Endothelial cell of umbilical vein (primary cell): ENCODE results near the gene TTC24. TPM values are rescaled to one million over a fixed set of nuclear protein-coding genes. Genes with fewer than 3 reads are reported as not detected.

ENCODE experiments used
- BruUV-seq: library from RNA; stranded (reverse); fragments of 400-500 nt; replicated peaks from 2 replicates; lab custom pipeline; 2021; lab: Mats Ljungman, UMichigan
- CTCF ChIA-PET: fragments of 300-600, 350-600 bp; sonication (Branson Sonifier 250); formaldehyde crosslinking; loops from one replicate; lab custom pipeline; 2021; ENCODE audit warnings: antibody characterized with exemption, inconsistent platforms; lab: Charles Lee
- POLR2A ChIA-PET: fragments of 300-600, 350-600 bp; sonication (Branson Sonifier 250); formaldehyde crosslinking; loops from one replicate; lab custom pipeline; 2021; ENCODE audit warnings: antibody characterized with exemption, inconsistent platforms; lab: Charles Lee
- DNase-seq: peaks from one replicate; pipeline ENCODE4 v3.0.0-alpha.2; 2011; ENCODE audit warnings: low read depth, low spot score
- FAIRE-seq: peaks from 2 replicates; lab custom pipeline; 2011; peaks lifted over from hg19 to GRCh38; lab: Jason Lieb, UNC
- H2AFZ ChIP-seq: 2 replicates; pipeline ENCODE4 v1.6.0; 2012; ENCODE audit warnings: low read depth, low read length, control low read depth, inconsistent platforms
- H3K27ac ChIP-seq: 2 replicates; pipeline ENCODE4 v1.5.1; 2011; ENCODE audit warnings: low read depth, mild to moderate bottlenecking, control low read depth, low read length, moderate library complexity; ENCODE audit not compliant: insufficient read depth
- H3K27me3 ChIP-seq, 2 experiments: 2 replicates each; pipeline versions ENCODE4 v1.6.0 to v1.6.1; 2011; ENCODE audit warnings: low read length in 2 of 2, mixed read lengths in 1 of 2; ENCODE audit not compliant: control insufficient read depth in 2 of 2, insufficient read depth in 2 of 2
- H3K36me3 ChIP-seq, 2 experiments: 2 replicates in 1 of 2; 3 replicates in 1 of 2; pipeline ENCODE4 v1.5.1; 2011; ENCODE audit warnings: low read length in 2 of 2, mild to moderate bottlenecking in 1 of 2, moderate library complexity in 1 of 2; ENCODE audit not compliant: control insufficient read depth in 2 of 2, insufficient read depth in 2 of 2; ENCODE audit errors: extremely low read depth in 1 of 2
- H3K4me1 ChIP-seq: 3 replicates; pipeline ENCODE4 v1.5.1; 2011; ENCODE audit warnings: mild to moderate bottlenecking, low read length; ENCODE audit not compliant: control insufficient read depth, insufficient read depth; ENCODE audit errors: extremely low read depth
- H3K4me2 ChIP-seq: 2 replicates; pipeline ENCODE4 v1.6.1; 2011; ENCODE audit warnings: low read length, control low read depth, mixed read lengths; ENCODE audit not compliant: insufficient read depth
- H3K4me3 ChIP-seq, 3 experiments: fragments of 200-600 bp in 1 of 3; sonication (generic), shearing (Covaris generic) in 1 of 3; replicated peaks in 1 of 3; 2 replicates each; pipeline ENCODE4 v1.5.1; 2011 to 2016; ENCODE audit warnings: control low read depth in 3 of 3, low read length in 3 of 3, mild to moderate bottlenecking in 2 of 3, inconsistent platforms in 1 of 3, low read depth in 1 of 3, moderate library complexity in 1 of 3; ENCODE audit not compliant: insufficient read depth in 1 of 3
- H3K79me2 ChIP-seq: 2 replicates; pipeline ENCODE4 v1.6.0; 2012; ENCODE audit warnings: low read length, inconsistent platforms; ENCODE audit not compliant: control insufficient read depth, insufficient read depth
- H3K9ac ChIP-seq: replicated peaks from 2 replicates; pipeline ENCODE3; 2011; ENCODE audit warnings: low read length, control low read depth; ENCODE audit not compliant: insufficient read depth; ENCODE audit errors: extremely low read depth
- H3K9me1 ChIP-seq: replicated peaks from 3 replicates; pipeline ENCODE4 v1.6.0; 2011; ENCODE audit warnings: mild to moderate bottlenecking, low read length; ENCODE audit not compliant: control insufficient read depth, insufficient read depth; ENCODE audit errors: extremely low read depth
- H3K9me3 ChIP-seq: replicated peaks from 2 replicates; pipeline ENCODE4 v1.5.1; 2012; ENCODE audit warnings: low read length, inconsistent platforms; ENCODE audit not compliant: control insufficient read depth, insufficient read depth
- H4K20me1 ChIP-seq: replicated peaks from 2 replicates; pipeline ENCODE3; 2011; ENCODE audit warnings: mild to moderate bottlenecking, low read length; ENCODE audit not compliant: control insufficient read depth, insufficient read depth; ENCODE audit errors: extremely low read depth
- CTCF ChIP-seq, 2 donors: IDR thresholded peaks; 1 replicate in 1 of 2; 2 replicates in 1 of 2; pipeline ENCODE4 v1.5.1; 2011; ENCODE audit warnings: low read length in 2 of 2, mild to moderate bottlenecking in 2 of 2, moderate library complexity in 2 of 2, control low read depth in 1 of 2, inconsistent platforms in 1 of 2, low read depth in 1 of 2; ENCODE audit not compliant: insufficient read depth in 1 of 2; ENCODE audit errors: extremely low read depth in 1 of 2
- EZH2 ChIP-seq: IDR thresholded peaks from 2 replicates; pipeline ENCODE4 v1.6.1; 2012; ENCODE audit warnings: borderline replicate concordance, low read depth, mild to moderate bottlenecking, moderate library complexity, low read length, inconsistent platforms; ENCODE audit not compliant: severe bottlenecking
- FOS ChIP-seq: IDR thresholded peaks from 2 replicates; pipeline ENCODE4 v1.6.1; 2011; ENCODE audit warnings: mild to moderate bottlenecking, low read length, moderate library complexity, borderline replicate concordance; ENCODE audit not compliant: insufficient read depth
- GATA2 ChIP-seq: IDR thresholded peaks from 2 replicates; pipeline ENCODE4 v1.7.0; 2011; ENCODE audit warnings: low read depth, mild to moderate bottlenecking, moderate library complexity, mixed read lengths, low read length; ENCODE audit not compliant: insufficient read length, insufficient read depth
- JUN ChIP-seq: IDR thresholded peaks from 2 replicates; pipeline ENCODE4 v1.6.1; 2011; ENCODE audit warnings: borderline replicate concordance, low read depth; ENCODE audit not compliant: insufficient read length, insufficient read depth
- MAX ChIP-seq: IDR thresholded peaks from 2 replicates; pipeline ENCODE4 v1.6.1; 2011; ENCODE audit not compliant: insufficient read depth, insufficient read length
- MYC ChIP-seq: IDR thresholded peaks from one replicate; pipeline ENCODE4 v1.6.1; 2011; ENCODE audit warnings: mild to moderate bottlenecking, low read depth, low read length
- POLR2AphosphoS5 ChIP-seq: IDR thresholded peaks from 2 replicates; pipeline ENCODE4 v1.6.1; 2012; ENCODE audit warnings: low read depth, mild to moderate bottlenecking, control low read depth, low read length, moderate library complexity; ENCODE audit not compliant: insufficient read depth
- dilution Hi-C: fragments of 300-500 bp; cut with MboI; formaldehyde crosslinking; loops from one replicate; pipeline ENCODE4 v1.15.0; 2019; ENCODE audit warnings: low sequenced_read_pairs; ENCODE audit not compliant: extremely low pct_ligation_motif_present
- intact Hi-C: fragments of 100-400 bp; cut with micrococcal nuclease; formaldehyde crosslinking; loops from one replicate; pipeline ENCODE4 v1.10.0; 2022
- polyA plus RNA-seq, 4 experiments: library from polyadenylated mRNA; depleted of rRNA in 3 of 4; stranded (reverse) in 3 of 4; unstranded in 1 of 4; fragments of >200 nt; gene quantifications; 2 replicates each; pipeline versions ENCODE4 v1.2.1 to v1.2.3, GENCODE V29; 2011 to 2012; ENCODE audit warnings: missing spikeins in 1 of 4
- total RNA-seq: library from RNA; stranded (reverse); gene quantifications from 2 replicates; pipeline ENCODE4 v1.2.3, GENCODE V29; 2021

TTC24 gene
- total and polyA plus RNA-seq, 2 donors (not counting 3 experiments of a cell fraction or from before 2014, with no cell fraction given): not detected

GRCh38 chr1:156594190-156594589 is 14.7 kb downstream of the TTC24 start:
- DNase-seq: no peak
- Histone ChIP-seq H3K4me3 (no peak overlapping the region), H3K9me3 (no peaks in the 10 kb centered on the region), H3K36me3 (peaks cover 0 to 34% of the 10 kb centered on the region in 2 experiments), H3K27me3 (no peaks in the 10 kb centered on the region), H3K4me2 (no peak overlapping the region), H3K9ac (no peak overlapping the region), H2AFZ (no peak overlapping the region), H3K79me2 (peaks cover 8% of the 10 kb centered on the region), H3K9me1 (no peaks in the 10 kb centered on the region), H4K20me1 (no peaks in the 10 kb centered on the region), H3K4me1 (peaks cover 17% of the 10 kb centered on the region), H3K27ac (no peak overlapping the region)
- intact Hi-C loops: loop anchor here (5.0 kb wide), 1 partner anchor 92 kb away; the partner anchor contains the start of gene MEF2D
- dilution Hi-C loops: no loop called here
- CTCF ChIA-PET: interaction anchor here (0.7 to 4.9 kb wide), 3 partner anchors 12 to 148 kb away, joined by 3 to 32 read pairs (median 4); no protein-coding TSS in a partner anchor
- FAIRE-seq: no peak
- no peak for TF ChIP-seq EZH2
- no peak for TF ChIP-seq CTCF (IDR thresholded peaks at IDR 0.05; ENCODE audit: extremely low read depth in 1 of 2, insufficient read depth in 1 of 2, low read depth in 1 of 2, low read length in 2 of 2)
- no peak for TF ChIP-seq JUN
- no peak for TF ChIP-seq FOS
- no peak for TF ChIP-seq GATA2
- no peak for TF ChIP-seq MAX
- no peak for TF ChIP-seq MYC
- no peak for TF ChIP-seq POLR2AphosphoS5
- BruUV-seq: no TSS peak
- POLR2A ChIA-PET: no interaction called here
